Measurements from ENCODE around the gene ARL11. TPM values are rescaled to one million over a fixed set of nuclear protein-coding genes. Genes with fewer than 3 reads are reported as not detected.

The ARL11 gene
- total and polyA plus RNA-seq, 7 donors: 0.09 to 0.71 (median 0.14) TPM

DNA sequence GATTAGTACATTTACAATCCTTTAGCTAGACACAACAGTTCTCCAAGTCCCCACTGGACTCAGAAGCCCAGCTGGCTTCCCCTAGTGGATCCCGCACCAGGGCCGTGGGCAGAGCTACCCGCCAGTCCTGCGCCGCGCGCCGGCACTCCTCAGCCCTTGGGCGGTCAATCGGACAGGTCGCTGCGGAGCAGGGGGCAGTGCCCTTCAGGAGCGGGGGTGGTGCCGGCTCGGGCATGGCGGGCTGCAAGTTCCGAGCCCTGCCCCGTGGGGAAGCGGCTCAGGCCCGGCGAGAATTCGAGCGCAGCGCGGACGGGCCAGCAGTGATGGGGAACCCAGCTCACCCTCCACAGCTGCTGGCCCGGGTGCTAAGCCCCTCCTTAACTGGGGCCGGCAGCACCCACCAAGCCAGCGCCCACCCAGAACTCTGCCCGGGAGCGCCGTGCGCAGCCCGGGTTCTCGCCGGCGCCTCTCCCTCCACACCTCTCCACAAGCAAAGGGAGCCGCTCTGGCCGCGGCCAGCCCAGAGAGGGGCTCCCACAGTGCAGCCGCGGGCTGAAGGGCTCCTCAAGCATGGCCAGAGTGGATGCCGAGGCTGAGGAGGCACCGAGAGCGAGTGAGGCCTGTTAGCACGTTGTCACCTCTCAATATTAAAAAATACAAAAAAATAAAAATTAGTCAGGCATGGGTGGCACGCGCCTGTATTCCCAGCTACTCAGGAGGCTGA is 50.0 kb downstream of the ARL11 start:
- Histone ChIP-seq H3K36me3 (ENCODE audit: insufficient read depth in 1 of 2, low read depth in 1 of 2) (peaks cover 0 to 7% of the 10 kb centered on the region in 2 donors), H3K4me3 (no peak overlapping the region), H3K9me3 (no peaks in the 10 kb centered on the region), H3K4me1 (peaks cover 7% of the 10 kb centered on the region), H3K27ac (no peak overlapping the region), H3K27me3 (ENCODE audit: insufficient read depth in 3 of 3, low read length in 2 of 3) (no peaks in the 10 kb centered on the region)
- 97 to 98% (median 97%) methylated on average over 43 to 48 of the region's 48 CpGs for WGBS, 3 donors
- intact Hi-C loops (cut with DNase I): no loop called here
- DNase-seq: no peak
- no peak for ATAC-seq
- TF ChIP-seq, protein P1, sequence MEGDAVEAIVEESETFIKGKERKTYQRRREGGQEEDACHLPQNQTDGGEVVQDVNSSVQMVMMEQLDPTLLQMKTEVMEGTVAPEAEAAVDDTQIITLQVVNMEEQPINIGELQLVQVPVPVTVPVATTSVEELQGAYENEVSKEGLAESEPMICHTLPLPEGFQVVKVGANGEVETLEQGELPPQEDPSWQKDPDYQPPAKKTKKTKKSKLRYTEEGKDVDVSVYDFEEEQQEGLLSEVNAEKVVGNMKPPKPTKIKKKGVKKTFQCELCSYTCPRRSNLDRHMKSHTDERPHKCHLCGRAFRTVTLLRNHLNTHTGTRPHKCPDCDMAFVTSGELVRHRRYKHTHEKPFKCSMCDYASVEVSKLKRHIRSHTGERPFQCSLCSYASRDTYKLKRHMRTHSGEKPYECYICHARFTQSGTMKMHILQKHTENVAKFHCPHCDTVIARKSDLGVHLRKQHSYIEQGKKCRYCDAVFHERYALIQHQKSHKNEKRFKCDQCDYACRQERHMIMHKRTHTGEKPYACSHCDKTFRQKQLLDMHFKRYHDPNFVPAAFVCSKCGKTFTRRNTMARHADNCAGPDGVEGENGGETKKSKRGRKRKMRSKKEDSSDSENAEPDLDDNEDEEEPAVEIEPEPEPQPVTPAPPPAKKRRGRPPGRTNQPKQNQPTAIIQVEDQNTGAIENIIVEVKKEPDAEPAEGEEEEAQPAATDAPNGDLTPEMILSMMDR (IDR thresholded peaks at IDR 0.05): no peak

DNA sequence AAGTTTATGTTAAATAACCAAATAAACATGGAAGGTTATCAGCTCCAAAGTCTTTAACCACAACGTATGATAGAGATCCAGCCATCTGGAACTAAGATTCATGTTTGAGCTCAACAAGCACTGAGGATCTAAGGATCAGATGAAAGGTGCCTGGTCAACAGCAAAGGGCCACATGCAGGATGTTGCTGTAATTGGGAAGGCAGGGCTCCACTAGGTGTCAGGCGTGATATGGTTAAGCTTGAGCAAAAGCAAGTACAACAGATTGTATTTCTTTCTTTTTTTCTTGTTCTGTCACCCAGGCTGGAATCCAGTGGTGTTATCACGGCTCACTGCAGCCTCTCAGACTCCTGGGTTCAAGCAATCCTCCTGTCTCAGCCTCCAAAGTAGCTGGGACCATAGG is 50.9 kb downstream of the ARL11 start:
- intact Hi-C loops (cut with DNase I): no loop called here
- no peaks in the 10 kb centered on the region for H3K27me3 ChIP-seq (ENCODE audit: insufficient read depth in 3 of 3, low read length in 2 of 3)
- H3K27ac ChIP-seq: no peak overlapping the region
- H3K9me3 ChIP-seq: no peaks in the 10 kb centered on the region
- H3K36me3 ChIP-seq (ENCODE audit: insufficient read depth in 1 of 2, low read depth in 1 of 2): peaks cover 0 to 7% of the 10 kb centered on the region in 2 donors
- 86 to 94% (median 86%) methylated on average over 3 of the region's 3 CpGs for WGBS, 3 donors
- TF ChIP-seq, protein P1 (IDR thresholded peaks at IDR 0.05): peak; percentile 5
- DNase-seq: no peak
- peaks cover 8% of the 10 kb centered on the region for H3K4me1 ChIP-seq
- no peak overlapping the region for H3K4me3 ChIP-seq
- ATAC-seq: peak in 2 of 4 donors; percentile 32 to 41

DNA sequence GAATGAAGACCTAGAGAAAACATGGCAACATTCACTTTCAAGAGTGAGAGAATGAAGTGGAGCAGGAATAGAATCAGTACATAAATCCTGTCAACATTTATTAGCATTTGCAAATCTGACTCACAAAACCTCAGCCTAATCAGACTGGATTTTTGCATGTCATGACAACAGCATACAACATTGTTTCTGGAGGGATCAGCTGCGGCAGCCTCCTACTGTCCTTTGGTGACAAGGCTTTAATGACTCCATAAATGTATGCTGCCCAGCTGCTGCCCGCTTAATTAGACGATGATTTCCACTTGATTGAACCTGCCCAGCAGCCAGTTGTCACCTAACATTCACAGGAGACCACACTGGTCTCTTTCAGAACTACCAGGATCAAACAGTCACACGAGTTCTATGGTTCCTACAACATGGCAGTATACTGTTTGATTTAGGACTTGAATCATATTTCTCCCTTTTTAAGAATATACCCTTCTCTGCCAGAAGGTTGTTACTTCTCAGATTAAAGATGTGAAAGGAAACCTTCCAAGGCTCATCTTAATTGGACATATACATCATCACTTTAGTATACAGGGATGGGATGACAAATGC is 53.6 kb downstream of the ARL11 start:
- Histone ChIP-seq H3K36me3 (ENCODE audit: insufficient read depth in 1 of 2, low read depth in 1 of 2) (peaks cover 0 to 18% of the 10 kb centered on the region in 2 donors), H3K9me3 (no peaks in the 10 kb centered on the region), H3K27me3 (ENCODE audit: insufficient read depth in 3 of 3, low read length in 2 of 3) (no peaks in the 10 kb centered on the region), H3K4me1 (peaks cover 9% of the 10 kb centered on the region), H3K27ac (peak overlapping the region; percentile 1), H3K4me3 (no peak overlapping the region)
- TF ChIP-seq, protein P1 (IDR thresholded peaks at IDR 0.05): no peak
- DNase-seq (no peak), ATAC-seq (peak in 2 of 4 donors; percentile 26 to 27)
- 51 to 63% (median 57%) methylated on average over 4 of the region's 4 CpGs for WGBS, 3 donors
- intact Hi-C loops (cut with DNase I): no loop called here

Other genes with a start within 250 kb of the ARL11 start
- gene CAB39L, start 184.4 kb upstream of the ARL11 start, total RNA-seq: 1 to 10 TPM; 1.8 to 6.1 (median 4.2) TPM
- gene CAB39L, start 184.4 kb upstream of the ARL11 start, polyA plus RNA-seq: 10 to 100 TPM in 1 of 3 donors, 1 to 10 TPM in 2; 1.5 to 13.3 (median 2.6) TPM
- gene SETDB2, start 184.2 kb upstream of the ARL11 start, total RNA-seq: 1 to 10 TPM; 1.7 to 7.9 (median 5.5) TPM
- gene SETDB2, start 184.2 kb upstream of the ARL11 start, polyA plus RNA-seq: 1 to 10 TPM; 2.1 to 5.4 (median 2.5) TPM
- gene PHF11, start 132.6 kb upstream of the ARL11 start, total RNA-seq: 10 to 100 TPM in 2 of 4 donors, 1 to 10 TPM in 2; 8.2 to 14.7 (median 10.1) TPM
- 10 to 100 TPM in 2 of 3 donors, 1 to 10 TPM in 1; 8.8 to 17.8 (median 12.0) TPM for gene PHF11, start 132.6 kb upstream of the ARL11 start, polyA plus RNA-seq
- gene RCBTB1, start 42.9 kb upstream of the ARL11 start, total RNA-seq: 1 to 10 TPM; 5.3 to 8.5 (median 7.4) TPM
- gene RCBTB1, start 42.9 kb upstream of the ARL11 start, polyA plus RNA-seq: 10 to 100 TPM in 1 of 3 donors, 1 to 10 TPM in 2; 2.2 to 12.6 (median 3.2) TPM
- 10 to 100 TPM in 1 of 4 donors, 1 to 10 TPM in 3; 6.2 to 10.6 (median 8.4) TPM for gene EBPL, start 63.0 kb downstream of the ARL11 start, total RNA-seq
- gene EBPL, start 63.0 kb downstream of the ARL11 start, polyA plus RNA-seq: 1 to 10 TPM; 4.8 to 8.8 (median 7.0) TPM
- 100 to 1,000 TPM; 127 to 157 (median 147) TPM for gene KPNA3, start 164.2 kb downstream of the ARL11 start, total RNA-seq
- 100 to 1,000 TPM in 1 of 3 donors, 10 to 100 TPM in 2; 32.3 to 114 (median 69.5) TPM for gene KPNA3, start 164.2 kb downstream of the ARL11 start, polyA plus RNA-seq